ENCODE data around the gene PTCD2.
"Not testable (repeated sequence)": the region's sequence is repeated elsewhere in the genome, so short reads cannot be mapped to it uniquely, and the experiment has no call there.

PTCD2 gene

DNA sequence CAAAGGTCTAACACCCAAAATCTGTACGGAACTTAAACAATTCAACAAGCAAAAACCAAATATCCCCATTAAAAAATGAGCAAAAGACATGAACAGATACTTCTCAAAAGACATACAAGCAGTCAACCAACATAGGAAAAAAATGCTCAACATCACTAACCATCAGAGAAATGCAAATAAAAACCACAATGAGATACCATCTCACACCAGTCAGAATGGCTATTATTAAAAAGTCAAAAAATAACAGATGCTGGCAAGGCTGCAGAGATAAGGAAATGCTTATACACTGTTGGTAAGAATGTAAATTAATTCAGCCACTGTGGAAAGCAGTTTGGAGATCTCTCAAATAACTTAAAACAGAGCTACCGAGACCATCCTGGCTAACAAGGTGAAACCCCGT is 22.0 kb upstream of the PTCD2 start:
- peaks cover 27% of the 10 kb centered on the region for H3K4me1 ChIP-seq (ENCODE audit: insufficient read depth, low read length)
- not testable (repeated sequence) for H3K4me3 ChIP-seq (ENCODE audit: low read length); H3K27me3 ChIP-seq (ENCODE audit: insufficient read depth, low read length); H3K27ac ChIP-seq (ENCODE audit: low read depth, low read length); H3K9ac ChIP-seq (ENCODE audit: low read depth, low read length); H3K9me3 ChIP-seq (ENCODE audit: insufficient read depth, low read depth, low read length)
- 98% methylated on average over 2 of the region's 3 CpGs for WGBS
- peaks cover 52% of the 10 kb centered on the region for H3K36me3 ChIP-seq (ENCODE audit: insufficient read depth, low read length)

DNA sequence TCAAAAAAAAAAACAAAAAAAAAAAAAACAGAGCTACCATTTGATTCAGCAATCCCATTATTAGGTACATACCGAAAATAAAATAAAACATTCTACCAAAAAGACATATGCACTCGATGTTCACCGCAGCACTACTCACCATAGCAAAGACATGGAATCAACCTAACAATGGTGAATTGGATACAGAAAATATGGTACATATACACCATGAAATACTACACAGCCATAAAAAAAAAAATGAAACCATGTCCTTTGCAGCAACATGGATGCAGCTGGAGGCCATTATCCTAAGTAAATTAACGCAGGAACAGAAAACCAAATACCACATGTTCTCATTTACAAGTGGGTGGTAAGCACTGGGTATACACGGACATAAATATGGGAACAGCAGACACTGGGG is 21.5 kb upstream of the PTCD2 start:
- H3K4me3 ChIP-seq (ENCODE audit: low read length) = no peak overlapping the region
- H3K4me1 ChIP-seq (ENCODE audit: insufficient read depth, low read length) = peaks cover 29% of the 10 kb centered on the region
- H3K27ac ChIP-seq (ENCODE audit: low read depth, low read length) = no peak overlapping the region
- 92% methylated on average over 5 of the region's 5 CpGs for WGBS
- H3K9me3 ChIP-seq (ENCODE audit: insufficient read depth, low read depth, low read length) = no peaks in the 10 kb centered on the region
- H3K27me3 ChIP-seq (ENCODE audit: insufficient read depth, low read length) = no peaks in the 10 kb centered on the region
- no peak overlapping the region for H3K9ac ChIP-seq (ENCODE audit: low read depth, low read length)
- peaks cover 46% of the 10 kb centered on the region for H3K36me3 ChIP-seq (ENCODE audit: insufficient read depth, low read length)

DNA sequence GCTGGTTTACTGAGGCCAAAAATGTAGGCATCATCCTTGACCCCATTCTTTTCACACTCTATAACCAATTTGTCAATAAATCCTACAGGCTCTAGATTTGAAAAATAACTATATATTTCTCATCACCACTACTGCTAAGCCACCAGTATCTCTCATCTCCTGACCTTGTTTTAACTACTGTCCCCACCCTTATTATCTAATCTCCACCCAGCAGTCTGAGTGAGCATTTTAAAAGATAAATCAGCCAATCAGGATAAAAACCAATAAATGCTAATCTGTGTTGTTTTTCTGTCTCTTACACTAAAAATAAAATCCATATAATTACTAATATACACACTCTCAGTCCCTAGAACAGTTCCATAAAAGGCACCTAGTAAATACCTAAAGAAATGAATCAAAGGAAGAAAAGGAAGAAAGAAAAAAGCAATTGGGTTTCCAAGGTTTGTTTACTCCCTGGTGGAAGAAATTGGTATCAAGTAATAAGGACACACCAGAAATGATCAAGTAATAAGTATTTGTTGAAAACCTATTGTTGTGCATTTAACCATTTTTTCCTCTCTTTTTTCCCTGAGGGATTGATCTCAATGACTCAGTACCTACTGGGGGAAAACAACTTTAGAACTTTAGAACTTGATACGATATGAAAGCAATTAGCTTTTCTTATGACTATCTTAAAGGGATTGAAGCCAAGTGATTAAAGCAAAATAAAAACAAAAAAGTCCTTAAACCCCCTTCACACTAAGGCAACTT is 19.4 kb upstream of the PTCD2 start:
- H3K36me3 ChIP-seq (ENCODE audit: insufficient read depth, low read length) = peaks cover 25% of the 10 kb centered on the region
- peaks cover 39% of the 10 kb centered on the region for H3K4me1 ChIP-seq (ENCODE audit: insufficient read depth, low read length)
- no peak overlapping the region for H3K4me3 ChIP-seq (ENCODE audit: low read length)
- peak overlapping the region; percentile 85 for H3K27ac ChIP-seq (ENCODE audit: low read depth, low read length)
- no peaks in the 10 kb centered on the region for H3K27me3 ChIP-seq (ENCODE audit: insufficient read depth, low read length)
- peak overlapping the region; percentile 56; the same call in 1 of the 2 replicates for H3K9ac ChIP-seq (ENCODE audit: low read depth, low read length)
- WGBS = 100% methylated on average over 1 of the region's 1 CpG
- no peaks in the 10 kb centered on the region for H3K9me3 ChIP-seq (ENCODE audit: insufficient read depth, low read depth, low read length)

DNA sequence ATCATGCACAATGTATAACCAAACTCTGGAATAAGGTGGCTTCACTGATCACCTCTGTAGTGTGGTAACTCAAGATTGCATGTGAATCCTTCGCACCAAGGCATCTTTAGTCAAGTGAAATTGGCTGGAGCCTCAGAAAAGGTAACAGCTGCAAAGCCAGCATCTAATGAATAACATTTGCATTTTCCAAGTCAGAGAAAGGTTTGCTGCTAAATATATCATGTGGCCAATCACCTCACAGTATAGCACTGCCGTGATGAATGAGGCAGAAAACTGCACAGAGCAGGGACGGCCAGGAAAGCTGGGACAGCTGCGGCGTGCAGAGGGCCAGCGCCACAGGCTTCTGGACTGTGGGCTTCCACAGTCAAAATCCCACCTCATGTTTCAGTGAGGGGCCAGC is 18.6 kb upstream of the PTCD2 start:
- peak overlapping the region; percentile 56; the same call in 1 of the 2 replicates for H3K9ac ChIP-seq (ENCODE audit: low read depth, low read length)
- H3K4me3 ChIP-seq (ENCODE audit: low read length) = no peak overlapping the region

DNA sequence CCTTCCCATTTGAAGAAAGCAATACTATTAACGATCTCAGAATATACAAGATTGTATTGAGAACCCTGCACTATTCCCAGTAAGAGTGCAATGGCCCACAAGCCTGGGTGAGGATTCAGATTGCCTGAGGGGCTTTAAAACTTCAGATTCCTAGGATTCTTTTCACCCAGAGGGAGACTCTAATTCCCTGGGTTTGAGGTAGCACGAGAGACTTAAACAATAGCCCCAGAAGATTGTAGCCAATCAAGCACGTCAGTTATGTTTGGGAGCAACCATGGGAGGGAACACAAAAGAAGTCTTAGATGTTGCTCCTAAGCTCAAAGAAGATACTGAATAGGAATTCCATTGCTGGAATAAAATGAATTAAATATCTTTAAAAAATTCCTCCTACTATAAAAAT is 18.0 kb upstream of the PTCD2 start:
- no peaks in the 10 kb centered on the region for H3K9me3 ChIP-seq (ENCODE audit: insufficient read depth, low read depth, low read length)
- peak overlapping the region; percentile 17; the same call in 1 of the 2 replicates for H3K4me3 ChIP-seq (ENCODE audit: low read length)
- peak overlapping the region; percentile 85 for H3K27ac ChIP-seq (ENCODE audit: low read depth, low read length)
- H3K9ac ChIP-seq (ENCODE audit: low read depth, low read length) = peak overlapping the region; percentile 56; the same call in 1 of the 2 replicates
- 42% methylated on average over 3 of the region's 3 CpGs for WGBS
- H3K36me3 ChIP-seq (ENCODE audit: insufficient read depth, low read length) = peaks cover 13% of the 10 kb centered on the region
- H3K4me1 ChIP-seq (ENCODE audit: insufficient read depth, low read length) = peaks cover 48% of the 10 kb centered on the region
- no peaks in the 10 kb centered on the region for H3K27me3 ChIP-seq (ENCODE audit: insufficient read depth, low read length)

More for the DNA sequence above, 18.6 kb upstream of the PTCD2 start:
- no peaks in the 10 kb centered on the region for H3K9me3 ChIP-seq (ENCODE audit: insufficient read depth, low read depth, low read length)
- WGBS = 80% methylated on average over 6 of the region's 6 CpGs
- H3K27ac ChIP-seq (ENCODE audit: low read depth, low read length) = peak overlapping the region; percentile 85
- no peaks in the 10 kb centered on the region for H3K27me3 ChIP-seq (ENCODE audit: insufficient read depth, low read length)
- H3K36me3 ChIP-seq (ENCODE audit: insufficient read depth, low read length) = peaks cover 19% of the 10 kb centered on the region
- H3K4me1 ChIP-seq (ENCODE audit: insufficient read depth, low read length) = peaks cover 47% of the 10 kb centered on the region

DNA sequence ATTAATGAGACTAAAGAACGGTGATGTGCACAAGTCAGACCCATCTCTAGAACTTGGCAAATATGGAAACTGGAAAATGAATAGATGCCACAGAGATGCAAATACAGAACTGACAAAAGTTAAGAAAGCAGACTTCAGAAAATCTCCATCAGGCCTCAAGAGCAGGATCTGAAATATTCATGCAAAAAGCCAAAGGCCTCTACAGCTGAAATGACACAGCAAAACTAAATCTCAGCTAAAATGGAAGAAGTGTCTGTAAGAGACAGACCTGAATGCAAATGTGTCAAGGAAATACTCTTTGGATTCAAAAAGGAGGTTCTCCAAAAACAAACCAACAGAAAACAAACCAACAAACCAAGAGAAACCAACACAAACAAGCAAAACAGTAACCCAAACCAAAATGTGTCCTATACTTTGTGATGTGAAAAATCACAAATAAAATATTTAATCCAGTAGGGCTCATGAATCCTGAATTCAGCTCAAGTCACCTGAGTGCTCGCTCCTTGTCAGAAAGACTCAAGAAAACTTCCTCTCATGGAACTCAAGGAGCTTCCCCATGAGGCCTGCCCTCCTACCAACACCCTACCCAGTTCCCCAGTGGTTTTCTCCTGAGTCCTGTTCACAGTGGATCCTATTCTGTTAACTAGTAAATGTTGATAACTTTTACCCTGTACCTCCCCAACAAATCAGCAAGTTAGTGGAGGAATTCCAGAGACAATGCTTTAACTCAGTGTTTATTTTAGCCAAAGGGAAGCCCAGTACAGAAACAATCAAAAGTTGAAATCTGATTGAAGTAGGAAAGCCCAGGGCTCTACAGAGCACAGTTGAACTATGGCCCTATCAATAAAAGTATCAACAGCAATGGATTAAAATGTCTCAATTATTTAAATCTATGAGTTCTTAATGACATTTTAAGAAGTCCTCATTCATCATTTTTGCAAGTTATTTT is 14.7 kb upstream of the PTCD2 start:
- H3K4me1 ChIP-seq (ENCODE audit: insufficient read depth, low read length) = peaks cover 46% of the 10 kb centered on the region
- H3K9ac ChIP-seq (ENCODE audit: low read depth, low read length) = no peak overlapping the region
- H3K9me3 ChIP-seq (ENCODE audit: insufficient read depth, low read depth, low read length) = no peaks in the 10 kb centered on the region
- H3K27ac ChIP-seq (ENCODE audit: low read depth, low read length) = peak overlapping the region; percentile 5
- WGBS = 93% methylated on average over 2 of the region's 2 CpGs
- peaks cover 12% of the 10 kb centered on the region for H3K36me3 ChIP-seq (ENCODE audit: insufficient read depth, low read length)
- H3K27me3 ChIP-seq (ENCODE audit: insufficient read depth, low read length) = no peaks in the 10 kb centered on the region
- H3K4me3 ChIP-seq (ENCODE audit: low read length) = no peak overlapping the region

DNA sequence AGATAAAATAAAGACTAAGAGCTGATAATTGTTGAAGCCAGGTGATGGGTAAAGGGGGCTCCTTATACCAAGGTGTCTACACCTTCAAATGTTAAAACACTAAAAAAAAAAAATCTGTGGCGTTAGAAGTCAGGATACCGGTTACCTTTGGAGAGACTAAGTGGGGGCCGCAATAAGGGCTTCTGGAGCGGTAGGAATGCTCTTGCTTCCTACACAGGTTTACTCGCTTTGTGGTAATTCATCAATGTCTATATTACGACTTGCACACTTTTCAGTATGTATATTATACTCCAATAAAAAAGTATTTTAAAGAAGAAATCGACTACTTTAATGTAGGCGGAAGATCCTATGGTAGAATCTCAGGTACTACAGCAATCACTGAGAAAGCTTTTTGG is 12.6 kb upstream of the PTCD2 start:
- peak overlapping the region; percentile 79 for H3K4me3 ChIP-seq (ENCODE audit: low read length)

DNA sequence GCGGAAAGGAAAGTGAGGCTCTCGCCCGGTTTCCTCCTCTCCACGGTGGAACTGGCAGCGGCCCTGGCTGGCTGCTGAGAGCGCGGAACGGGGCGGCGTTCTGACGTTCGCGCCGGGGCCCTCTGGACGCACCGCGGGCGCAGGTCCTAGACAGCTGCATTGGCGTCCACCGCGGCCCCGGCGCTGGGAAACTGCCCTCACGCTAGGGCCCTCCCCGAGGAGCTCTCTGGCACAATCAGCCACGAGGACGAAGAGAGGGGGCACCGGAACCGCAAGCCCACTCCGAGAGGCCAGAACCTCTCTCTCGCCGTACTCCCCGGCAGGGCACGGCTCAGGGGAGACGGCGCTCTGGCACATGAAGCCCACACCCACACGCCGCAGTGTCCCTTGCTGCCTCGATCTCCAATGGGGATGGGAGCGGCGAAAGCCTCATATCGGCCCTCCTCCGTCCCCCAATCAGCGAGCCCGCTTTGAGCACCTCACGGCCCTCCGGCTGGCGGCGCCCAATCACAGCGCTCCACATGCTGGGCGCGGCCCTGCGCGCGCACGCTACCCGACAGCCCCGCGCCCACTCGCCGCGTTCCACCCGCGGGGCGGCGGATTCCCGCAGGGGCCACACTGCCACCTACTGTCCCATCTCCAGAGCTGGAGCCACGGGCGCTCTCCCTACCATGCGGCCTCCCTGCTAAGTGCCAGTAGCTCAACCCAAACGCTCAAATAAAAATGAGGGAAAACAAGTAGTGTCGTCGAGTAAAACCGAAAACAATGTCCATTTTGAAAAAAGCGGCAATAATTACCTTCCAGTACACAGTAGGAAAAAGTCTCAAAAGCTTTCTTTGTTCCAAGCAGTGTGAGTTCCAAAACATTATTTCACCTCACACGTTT is 12.0 kb upstream of the PTCD2 start:
- Histone ChIP-seq H3K4me3 (ENCODE audit: low read length) (peak overlapping the region; percentile 79), H3K27ac (ENCODE audit: low read depth, low read length) (peak overlapping the region; percentile 90), H3K9ac (ENCODE audit: low read depth, low read length) (peak overlapping the region; percentile 93), H3K4me1 (ENCODE audit: insufficient read depth, low read length) (peaks cover 20% of the 10 kb centered on the region), H3K27me3 (ENCODE audit: insufficient read depth, low read length) (no peaks in the 10 kb centered on the region), H3K36me3 (ENCODE audit: insufficient read depth, low read length) (peaks cover 38% of the 10 kb centered on the region), H3K9me3 (ENCODE audit: insufficient read depth, low read depth, low read length) (no peaks in the 10 kb centered on the region)
- WGBS = 5% methylated on average over 76 of the region's 76 CpGs

More for the DNA sequence above, 12.6 kb upstream of the PTCD2 start:
- Histone ChIP-seq H3K27ac (ENCODE audit: low read depth, low read length) (peak overlapping the region; percentile 90), H3K9me3 (ENCODE audit: insufficient read depth, low read depth, low read length) (no peaks in the 10 kb centered on the region), H3K27me3 (ENCODE audit: insufficient read depth, low read length) (no peaks in the 10 kb centered on the region), H3K9ac (ENCODE audit: low read depth, low read length) (peak overlapping the region; percentile 93), H3K36me3 (ENCODE audit: insufficient read depth, low read length) (peaks cover 32% of the 10 kb centered on the region), H3K4me1 (ENCODE audit: insufficient read depth, low read length) (peaks cover 26% of the 10 kb centered on the region)
- 60% methylated on average over 6 of the region's 8 CpGs for WGBS

DNA sequence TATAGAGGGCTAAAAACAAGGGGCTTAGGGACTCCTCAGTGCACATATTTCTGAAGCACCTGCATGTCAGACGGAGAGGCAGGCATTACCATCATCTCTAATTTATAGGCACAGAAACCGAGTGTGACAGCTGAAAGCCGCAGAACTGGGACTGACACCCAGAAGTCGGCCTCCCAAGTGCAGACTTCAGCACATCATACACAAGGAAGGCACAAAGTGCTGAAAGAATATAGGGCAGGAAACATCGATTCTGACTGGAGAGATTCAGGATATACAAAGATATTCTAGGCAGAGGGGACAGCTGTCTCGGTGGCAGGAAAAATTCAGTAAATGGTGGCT is 11.4 kb upstream of the PTCD2 start:
- Histone ChIP-seq H3K9ac (ENCODE audit: low read depth, low read length) (peak overlapping the region; percentile 44), H3K36me3 (ENCODE audit: insufficient read depth, low read length) (peaks cover 44% of the 10 kb centered on the region), H3K4me3 (ENCODE audit: low read length) (peak overlapping the region; percentile 79), H3K27me3 (ENCODE audit: insufficient read depth, low read length) (no peaks in the 10 kb centered on the region), H3K4me1 (ENCODE audit: insufficient read depth, low read length) (peaks cover 19% of the 10 kb centered on the region), H3K9me3 (ENCODE audit: insufficient read depth, low read depth, low read length) (no peaks in the 10 kb centered on the region), H3K27ac (ENCODE audit: low read depth, low read length) (peak overlapping the region; percentile 34)
- 93% methylated on average over 6 of the region's 6 CpGs for WGBS

DNA sequence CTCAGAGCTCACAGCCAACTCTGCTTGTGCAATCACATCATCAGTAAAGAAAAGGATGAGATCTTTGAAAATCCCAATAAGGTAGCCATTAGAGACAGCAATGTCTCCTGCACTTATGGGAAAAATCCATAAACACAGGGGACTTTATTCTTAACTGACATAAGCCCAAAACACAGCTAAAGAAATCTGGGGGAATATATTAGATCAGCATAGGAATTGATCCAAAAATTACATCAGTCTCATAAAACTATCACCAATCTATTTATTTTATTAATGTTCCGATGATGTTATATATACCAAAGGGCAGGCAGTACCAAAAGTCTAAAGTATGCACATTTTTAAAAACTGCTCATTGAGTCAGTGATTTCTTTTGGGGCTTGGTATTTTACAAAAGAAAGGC is 7.0 kb upstream of the PTCD2 start:
- 100% methylated on average over 1 of the region's 1 CpG for WGBS
- H3K27ac ChIP-seq (ENCODE audit: low read depth, low read length) = no peak overlapping the region
- H3K9me3 ChIP-seq (ENCODE audit: insufficient read depth, low read depth, low read length) = no peaks in the 10 kb centered on the region
- H3K27me3 ChIP-seq (ENCODE audit: insufficient read depth, low read length) = no peaks in the 10 kb centered on the region
- peaks cover 64% of the 10 kb centered on the region for H3K36me3 ChIP-seq (ENCODE audit: insufficient read depth, low read length)
- H3K4me1 ChIP-seq (ENCODE audit: insufficient read depth, low read length) = no peaks in the 10 kb centered on the region
- no peak overlapping the region for H3K4me3 ChIP-seq (ENCODE audit: low read length)
- H3K9ac ChIP-seq (ENCODE audit: low read depth, low read length) = no peak overlapping the region

All from HUES64 (cell line).